HepG2 (cell line): ENCODE results near the gene SORL1-AS1.

Experiments used
- ATAC-seq: fragments of 200-7000 bp; cut with Tn5 transposase; 3 replicates; pipeline ENCODE4 v1.9.1; 2020; ENCODE audit warnings: mild to moderate bottlenecking, moderate library complexity
- BruUV-seq: library from RNA; stranded (reverse); fragments of 400-500 nt; replicated peaks from 2 replicates; lab custom pipeline; 2021; lab: Mats Ljungman, UMichigan
- CTCF ChIA-PET: fragments of 300-600 bp; formaldehyde crosslinking; extraction: SDS; loops from one replicate; lab custom pipeline; 2021; ENCODE audit warnings: low total read pairs, inconsistent platforms, low intra/inter-chr PET ratio; lab: Yijun Ruan, JAX
- POLR2A ChIA-PET: fragments of 350-600 bp; sonication (Branson Sonifier 250); formaldehyde crosslinking; loops from one replicate; lab custom pipeline; 2020; ENCODE audit warnings: antibody characterized with exemption, inconsistent platforms; lab: Yijun Ruan, JAX
- DNase-seq: peaks from one replicate; pipeline ENCODE4 v3.0.0-alpha.2; 2015; ENCODE audit warnings: low spot score
- FAIRE-seq: peaks from 3 replicates; lab custom pipeline; 2011; peaks lifted over from hg19 to GRCh38; lab: Jason Lieb, UNC
- H2AFZ ChIP-seq: one replicate; pipeline ENCODE4 v1.6.1; 2011; ENCODE audit warnings: low read length, inconsistent platforms
- H3K27ac ChIP-seq: fragments of 300-600 bp; 3 replicates; pipeline ENCODE4 v1.8.0; 2011; ENCODE audit warnings: mixed run types, mild to moderate bottlenecking, mixed read lengths, low read length, inconsistent platforms; ENCODE audit not compliant: insufficient read depth; ENCODE audit errors: extremely low read length
- H3K27me3 ChIP-seq, 2 experiments: fragments of 200-600 bp in 1 of 2; 2 replicates in 1 of 2; 3 replicates in 1 of 2; pipeline versions ENCODE4 v1.6.0 to v1.8.0; 2011; ENCODE audit warnings: low read length in 2 of 2, mild to moderate bottlenecking in 2 of 2, moderate library complexity in 2 of 2, inconsistent platforms in 1 of 2; ENCODE audit not compliant: insufficient read depth in 2 of 2, control insufficient read depth in 1 of 2
- H3K36me3 ChIP-seq, 2 experiments: fragments of 200-600 bp in 1 of 2; replicated peaks in 1 of 2; 2 replicates in 1 of 2; 3 replicates in 1 of 2; pipeline versions ENCODE4 v1.5.1 to v1.8.0; 2011; ENCODE audit warnings: low read length in 2 of 2, inconsistent platforms in 1 of 2; ENCODE audit not compliant: insufficient read depth in 2 of 2, control insufficient read depth in 1 of 2
- H3K4me1 ChIP-seq: 2 replicates; pipeline ENCODE4 v1.5.1; 2012; ENCODE audit warnings: low read length, inconsistent platforms; ENCODE audit not compliant: insufficient read depth
- H3K4me2 ChIP-seq: 2 replicates; pipeline ENCODE4 v1.6.0; 2011; ENCODE audit warnings: low read depth, low read length, inconsistent platforms
- H3K4me3 ChIP-seq, 3 experiments: fragments of 200-600 bp in 1 of 3; sonication (generic), shearing (Covaris generic) in 1 of 3; replicated peaks in 1 of 3; 2 replicates each; pipeline ENCODE4 v1.5.1; 2011 to 2016; ENCODE audit warnings: low read length in 3 of 3, inconsistent platforms in 2 of 3, low read depth in 2 of 3, mild to moderate bottlenecking in 2 of 3, control low read depth in 1 of 3, mixed read lengths in 1 of 3; ENCODE audit not compliant: insufficient read depth in 1 of 3
- H3K79me2 ChIP-seq: one replicate; pipeline ENCODE4 v1.6.1; 2011; ENCODE audit warnings: low read length, inconsistent platforms; ENCODE audit not compliant: insufficient read depth
- H3K9ac ChIP-seq: 2 replicates; pipeline ENCODE4 v1.6.0; 2011; ENCODE audit warnings: mild to moderate bottlenecking, low read depth, low read length, inconsistent platforms; ENCODE audit not compliant: insufficient read depth
- H3K9me3 ChIP-seq: 2 replicates; pipeline ENCODE4 v1.5.1; 2012; ENCODE audit warnings: mild to moderate bottlenecking, low read length
- H4K20me1 ChIP-seq: 2 replicates; pipeline ENCODE4 v1.6.0; 2011; ENCODE audit warnings: inconsistent platforms, mild to moderate bottlenecking, low read length, moderate library complexity; ENCODE audit not compliant: insufficient read depth
- ARHGAP35 ChIP-seq: sonication (generic); formaldehyde crosslinking; IDR thresholded peaks from 2 replicates; pipeline ENCODE4 v1.9.0; 2022; ENCODE audit warnings: mild to moderate bottlenecking, inconsistent platforms, moderate library complexity, missing genetic modification reagents, borderline replicate concordance
- CHD4 ChIP-seq: fragments of 200-600 bp; sonication (generic); IDR thresholded peaks from 2 replicates; pipeline ENCODE4 v1.7.0; 2017; ENCODE audit warnings: mild to moderate bottlenecking, low read length, borderline replicate concordance
- DNMT1 ChIP-seq: sonication (generic); formaldehyde crosslinking; IDR thresholded peaks from 2 replicates; pipeline ENCODE4 v1.5.1; 2020; ENCODE audit warnings: mild to moderate bottlenecking, missing genetic modification reagents
- ESRRA ChIP-seq: sonication (generic); formaldehyde crosslinking; IDR thresholded peaks from 2 replicates; pipeline ENCODE4 v1.5.1; 2020; ENCODE audit warnings: mild to moderate bottlenecking, low read depth, missing genetic modification reagents
- MAFK ChIP-seq, 2 experiments: IDR thresholded peaks in 1 of 2; conservative IDR thresholded peaks in 1 of 2; 2 replicates each; pipeline ENCODE4 v1.6.1; 2011; ENCODE audit warnings: improper control_type of control experiment in 2 of 2, low read length in 2 of 2
- MED8 ChIP-seq: sonication (generic); formaldehyde crosslinking; IDR thresholded peaks from 2 replicates; pipeline ENCODE4 v1.8.1; 2023; ENCODE audit warnings: mild to moderate bottlenecking, missing genetic modification reagents; ENCODE audit not compliant: insufficient replicate concordance
- POLR2AphosphoS2 ChIP-seq: IDR thresholded peaks from 2 replicates; pipeline ENCODE4 v1.6.1; 2011; ENCODE audit warnings: low read depth, low read length, improper control_type of control experiment
- RNF2 ChIP-seq: fragments of 450-650 bp; conservative IDR thresholded peaks from 2 replicates; pipeline ENCODE4 v1.6.1; 2016; ENCODE audit warnings: low read depth
- ZBTB3 ChIP-seq: sonication (generic); formaldehyde crosslinking; IDR thresholded peaks from 2 replicates; pipeline ENCODE4 v1.4.0; 2020; ENCODE audit warnings: low read depth, mild to moderate bottlenecking, moderate library complexity, missing genetic modification reagents, borderline replicate concordance
- ZBTB38 ChIP-seq: sonication (generic); formaldehyde crosslinking; IDR thresholded peaks from 2 replicates; pipeline ENCODE4 v1.5.1; 2020; ENCODE audit warnings: mild to moderate bottlenecking, missing genetic modification reagents
- ZNF234 ChIP-seq: sonication (generic); formaldehyde crosslinking; conservative IDR thresholded peaks from 2 replicates; pipeline ENCODE4 v1.5.1; 2020; ENCODE audit warnings: mild to moderate bottlenecking, missing genetic modification reagents
- ZNF282 ChIP-seq: fragments of 450-650 bp; IDR thresholded peaks from 2 replicates; pipeline ENCODE4 v1.6.1; 2018; ENCODE audit not compliant: partially characterized antibody
- ZNF766 ChIP-seq: sonication (generic); formaldehyde crosslinking; IDR thresholded peaks from 2 replicates; pipeline ENCODE4 v1.5.0; 2020; ENCODE audit warnings: missing genetic modification reagents, borderline replicate concordance
- WGBS: methylation state at CpG from one replicate; pipeline ENCODE4 v1.1.6; 2017; ENCODE audit warnings: low lambda C conversion rate; 5-methylcytosine and 5-hydroxymethylcytosine counted together
- in situ Hi-C: cut with HindIII; loops from 2 replicates; pipeline ENCODE4 v1.10.0; 2017; ENCODE audit warnings: low pct_unique_long_range_greater_than_20kb; ENCODE audit not compliant: extremely low pct_ligation_motif_present
- intact Hi-C: fragments of 100-400 bp; cut with micrococcal nuclease; formaldehyde crosslinking; loops from one replicate; pipeline ENCODE4 v1.10.0; 2022; ENCODE audit not compliant: unreplicated experiment
- TF ChIP-seq, protein P1 (sequence below): sonication (generic); formaldehyde crosslinking; IDR thresholded peaks from 2 replicates; pipeline ENCODE4 v1.5.0; 2020; ENCODE audit warnings: missing genetic modification reagents
- TF ChIP-seq, protein P2 (sequence below): sonication (generic); formaldehyde crosslinking; IDR thresholded peaks from 2 replicates; pipeline ENCODE4 v1.4.0; 2020; ENCODE audit warnings: missing genetic modification reagents, borderline replicate concordance
- TF ChIP-seq, protein P3 (sequence below): sonication (generic); formaldehyde crosslinking; IDR thresholded peaks from 2 replicates; pipeline ENCODE4 v1.5.1; 2020; ENCODE audit warnings: mild to moderate bottlenecking, missing genetic modification reagents, borderline replicate concordance

SORL1-AS1 gene

DNA sequence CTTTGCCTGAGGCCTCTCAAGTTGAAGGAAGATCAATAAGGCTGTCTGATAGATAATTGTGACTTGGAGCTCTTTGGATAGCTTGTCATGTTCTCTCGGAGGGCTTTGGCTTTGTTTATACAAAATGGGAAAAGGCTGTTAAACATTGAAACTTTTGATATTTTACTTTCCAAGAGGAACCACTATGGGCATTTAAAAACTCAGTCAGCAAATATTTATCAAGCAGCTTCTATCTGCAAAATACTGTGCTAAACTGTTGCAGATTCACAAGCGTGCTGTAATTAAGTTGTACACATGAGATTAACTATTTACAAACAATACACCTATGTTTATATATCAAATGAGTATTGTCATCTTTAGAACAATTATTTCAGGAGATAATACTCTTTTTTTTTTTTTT is 35.2 kb downstream of the SORL1-AS1 start:
- Histone ChIP-seq H3K36me3 (no peaks in the 10 kb centered on the region), H3K27ac (no peak overlapping the region), H3K4me3 (no peak overlapping the region), H2AFZ (no peak overlapping the region), H3K9me3 (no peaks in the 10 kb centered on the region), H3K27me3 (no peaks in the 10 kb centered on the region), H3K79me2 (no peaks in the 10 kb centered on the region), H3K9ac (no peak overlapping the region), H4K20me1 (no peaks in the 10 kb centered on the region), H3K4me2 (peak overlapping the region; percentile 14), H3K4me1 (peaks cover 7% of the 10 kb centered on the region; the same call in 1 of the 2 replicates)
- TF ChIP-seq MAFK (conservative IDR thresholded peaks at IDR 0.05 in 1 of 2, IDR thresholded peaks at IDR 0.05 in 1 of 2; ENCODE audit: low read length in 2 of 2), result peak; percentile 63 to 64
- TF ChIP-seq ZNF282, result no peak
- DNase-seq, result no peak
- no TSS peak for BruUV-seq
- 5% methylated on average over 2 of the region's 2 CpGs for WGBS
- ChIA-PET CTCF (no interaction called here), POLR2A (interaction anchor here (1.0 kb wide), 1 partner anchor 34 kb away, joined by 3 read pairs; no protein-coding TSS in a partner anchor)
- in situ Hi-C loops (no loop called here), intact Hi-C loops (no loop called here)
- no peak for ATAC-seq
- no peak for FAIRE-seq

DNA sequence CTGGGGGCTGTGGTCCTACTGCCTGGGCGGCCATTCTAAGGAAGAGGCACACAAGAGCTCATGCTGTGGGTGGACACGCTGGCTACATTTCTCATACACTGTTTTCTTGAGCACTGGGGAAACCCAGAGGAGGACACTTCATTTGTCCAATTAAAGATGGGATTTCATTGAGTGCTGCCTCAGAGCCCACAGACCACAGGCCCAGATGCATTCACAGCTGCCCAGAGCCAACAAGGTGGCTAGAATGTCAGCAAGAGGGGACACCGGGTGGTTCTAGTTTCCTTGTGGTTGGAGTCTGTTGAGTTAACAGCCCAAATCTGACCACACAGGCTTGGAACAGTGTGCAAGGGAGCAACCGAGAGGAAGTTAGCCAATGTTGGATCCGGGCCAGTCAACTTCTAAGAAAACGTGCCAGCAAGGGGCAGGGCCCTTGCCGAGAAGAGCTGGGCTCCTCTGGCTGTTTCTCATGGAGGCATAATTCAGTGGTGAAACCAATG is 35.7 kb downstream of the SORL1-AS1 start:
- Histone ChIP-seq H3K27ac (no peak overlapping the region), H3K4me2 (peak overlapping the region; percentile 14), H3K4me1 (peaks cover 7% of the 10 kb centered on the region; the same call in 1 of the 2 replicates), H3K4me3 (no peak overlapping the region), H3K79me2 (no peaks in the 10 kb centered on the region), H4K20me1 (no peaks in the 10 kb centered on the region), H2AFZ (no peak overlapping the region), H3K36me3 (no peaks in the 10 kb centered on the region), H3K9me3 (no peaks in the 10 kb centered on the region), H3K27me3 (no peaks in the 10 kb centered on the region), H3K9ac (no peak overlapping the region)
- no peak for DNase-seq
- BruUV-seq, result no TSS peak
- no peak for FAIRE-seq
- intact Hi-C loops, result no loop called here
- in situ Hi-C loops, result no loop called here
- ChIA-PET CTCF (no interaction called here), POLR2A (interaction anchor here (1.0 kb wide), 1 partner anchor 34 kb away, joined by 3 read pairs; no protein-coding TSS in a partner anchor)
- WGBS, result 54% methylated on average over 2 of the region's 7 CpGs
- no peak; the same call in 2 of the 3 replicates for ATAC-seq
- TF ChIP-seq, protein P1, sequence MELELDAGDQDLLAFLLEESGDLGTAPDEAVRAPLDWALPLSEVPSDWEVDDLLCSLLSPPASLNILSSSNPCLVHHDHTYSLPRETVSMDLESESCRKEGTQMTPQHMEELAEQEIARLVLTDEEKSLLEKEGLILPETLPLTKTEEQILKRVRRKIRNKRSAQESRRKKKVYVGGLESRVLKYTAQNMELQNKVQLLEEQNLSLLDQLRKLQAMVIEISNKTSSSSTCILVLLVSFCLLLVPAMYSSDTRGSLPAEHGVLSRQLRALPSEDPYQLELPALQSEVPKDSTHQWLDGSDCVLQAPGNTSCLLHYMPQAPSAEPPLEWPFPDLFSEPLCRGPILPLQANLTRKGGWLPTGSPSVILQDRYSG (CRISPR knock-in tag), result no peak
- TF ChIP-seq ESRRA (CRISPR knock-in tag) (no peak), POLR2AphosphoS2 (no peak), RNF2 (no peak), ZNF766 (CRISPR knock-in tag) (no peak), ZNF234 (CRISPR knock-in tag) (no peak), MED8 (CRISPR knock-in tag) (no peak), ZBTB3 (CRISPR knock-in tag) (no peak), ZBTB38 (CRISPR knock-in tag) (no peak), DNMT1 (CRISPR knock-in tag) (no peak), ARHGAP35 (CRISPR knock-in tag) (no peak), CHD4 (no peak)
- TF ChIP-seq, protein P2, sequence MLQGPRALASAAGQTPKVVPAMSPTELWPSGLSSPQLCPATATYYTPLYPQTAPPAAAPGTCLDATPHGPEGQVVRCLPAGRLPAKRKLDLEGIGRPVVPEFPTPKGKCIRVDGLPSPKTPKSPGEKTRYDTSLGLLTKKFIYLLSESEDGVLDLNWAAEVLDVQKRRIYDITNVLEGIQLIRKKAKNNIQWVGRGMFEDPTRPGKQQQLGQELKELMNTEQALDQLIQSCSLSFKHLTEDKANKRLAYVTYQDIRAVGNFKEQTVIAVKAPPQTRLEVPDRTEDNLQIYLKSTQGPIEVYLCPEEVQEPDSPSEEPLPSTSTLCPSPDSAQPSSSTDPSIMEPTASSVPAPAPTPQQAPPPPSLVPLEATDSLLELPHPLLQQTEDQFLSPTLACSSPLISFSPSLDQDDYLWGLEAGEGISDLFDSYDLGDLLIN (CRISPR knock-in tag), result no peak
- TF ChIP-seq, protein P3, sequence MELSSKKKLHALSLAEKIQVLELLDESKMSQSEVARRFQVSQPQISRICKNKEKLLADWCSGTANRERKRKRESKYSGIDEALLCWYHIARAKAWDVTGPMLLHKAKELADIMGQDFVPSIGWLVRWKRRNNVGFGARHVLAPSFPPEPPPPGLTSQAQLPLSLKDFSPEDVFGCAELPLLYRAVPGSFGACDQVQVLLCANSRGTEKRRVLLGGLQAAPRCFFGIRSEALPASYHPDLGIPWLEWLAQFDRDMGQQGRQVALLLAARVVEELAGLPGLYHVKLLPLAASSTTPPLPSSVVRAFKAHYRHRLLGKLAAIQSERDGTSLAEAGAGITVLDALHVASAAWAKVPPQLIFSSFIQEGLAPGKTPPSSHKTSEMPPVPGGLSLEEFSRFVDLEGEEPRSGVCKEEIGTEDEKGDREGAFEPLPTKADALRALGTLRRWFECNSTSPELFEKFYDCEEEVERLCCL (CRISPR knock-in tag), result no peak
